Gastrocnemius medialis (tissue), 4 donors: ENCODE results near the gene NFATC2IP.

Experiments used
- POLR2A ChIP-seq, 2 donors: fragments of 450-650 bp; IDR thresholded peaks; one replicate each; pipeline ENCODE4 v1.6.1; 2017; ENCODE audit warnings: antibody characterized with exemption in 2 of 2, mild to moderate bottlenecking in 2 of 2, moderate library complexity in 2 of 2
- TF ChIP-seq, protein P1 (sequence below), 5 experiments: fragments of 450-650 bp in 3 of 5; fragments of 200-600 bp in 2 of 5; sonication (generic) in 2 of 5; IDR thresholded peaks in 4 of 5; conservative IDR thresholded peaks in 1 of 5; 1 replicate in 4 of 5; 2 replicates in 1 of 5; pipeline ENCODE4 v1.5.1; 2016 to 2019; ENCODE audit warnings: antibody characterized with exemption in 5 of 5, mild to moderate bottlenecking in 3 of 5, moderate library complexity in 3 of 5

DNA sequence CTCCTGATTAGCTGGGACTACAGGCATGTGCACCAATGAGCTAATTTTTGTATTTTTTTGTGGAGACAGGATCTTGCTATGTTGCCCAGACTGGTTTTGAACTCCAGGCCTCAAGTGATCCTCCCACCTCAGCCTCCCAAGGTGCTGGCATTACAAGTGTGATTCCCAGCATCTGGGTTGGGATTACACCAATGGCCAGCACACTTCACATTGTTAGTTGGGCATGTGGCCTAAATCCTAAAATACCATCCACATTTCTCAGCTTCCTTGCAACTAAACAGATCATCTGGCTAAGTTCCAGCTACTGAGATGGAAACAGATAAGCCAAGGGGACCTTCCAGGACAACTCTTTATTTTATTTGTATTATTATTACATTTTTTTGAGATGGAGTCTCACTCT, 35.6 kb upstream of the NFATC2IP start:
- TF ChIP-seq, protein P1, sequence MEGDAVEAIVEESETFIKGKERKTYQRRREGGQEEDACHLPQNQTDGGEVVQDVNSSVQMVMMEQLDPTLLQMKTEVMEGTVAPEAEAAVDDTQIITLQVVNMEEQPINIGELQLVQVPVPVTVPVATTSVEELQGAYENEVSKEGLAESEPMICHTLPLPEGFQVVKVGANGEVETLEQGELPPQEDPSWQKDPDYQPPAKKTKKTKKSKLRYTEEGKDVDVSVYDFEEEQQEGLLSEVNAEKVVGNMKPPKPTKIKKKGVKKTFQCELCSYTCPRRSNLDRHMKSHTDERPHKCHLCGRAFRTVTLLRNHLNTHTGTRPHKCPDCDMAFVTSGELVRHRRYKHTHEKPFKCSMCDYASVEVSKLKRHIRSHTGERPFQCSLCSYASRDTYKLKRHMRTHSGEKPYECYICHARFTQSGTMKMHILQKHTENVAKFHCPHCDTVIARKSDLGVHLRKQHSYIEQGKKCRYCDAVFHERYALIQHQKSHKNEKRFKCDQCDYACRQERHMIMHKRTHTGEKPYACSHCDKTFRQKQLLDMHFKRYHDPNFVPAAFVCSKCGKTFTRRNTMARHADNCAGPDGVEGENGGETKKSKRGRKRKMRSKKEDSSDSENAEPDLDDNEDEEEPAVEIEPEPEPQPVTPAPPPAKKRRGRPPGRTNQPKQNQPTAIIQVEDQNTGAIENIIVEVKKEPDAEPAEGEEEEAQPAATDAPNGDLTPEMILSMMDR (IDR thresholded peaks at IDR 0.05 in 4 of 5, conservative IDR thresholded peaks at IDR 0.05 in 1 of 5): no peak
- no peak for TF ChIP-seq POLR2A (IDR thresholded peaks at IDR 0.05)
